Loucy (cell line): ENCODE measurements around the gene RAB44.

Experiments used
- H2AFZ ChIP-seq: fragments of 200-600 bp; sonication (generic); 2 replicates; pipeline ENCODE4 v1.6.0; 2016; ENCODE audit warnings: antibody characterized with exemption, mild to moderate bottlenecking, low read length, moderate library complexity
- H3F3A ChIP-seq: fragments of 200-600 bp; 2 replicates; pipeline ENCODE4 v1.6.0; 2016; ENCODE audit warnings: antibody characterized with exemption, low read depth, mild to moderate bottlenecking
- H3K27me3 ChIP-seq: fragments of 200-600 bp; sonication (generic); 2 replicates; pipeline ENCODE4 v1.6.1; 2014; ENCODE audit warnings: low read length, mild to moderate bottlenecking; ENCODE audit not compliant: insufficient read depth, poor library complexity, severe bottlenecking
- H3K36me3 ChIP-seq: fragments of 200-600 bp; sonication (generic); 2 replicates; pipeline ENCODE4 v1.6.1; 2016; ENCODE audit warnings: low read length; ENCODE audit not compliant: insufficient read depth
- H3K4me1 ChIP-seq: fragments of 200-600 bp; sonication (generic); 2 replicates; pipeline ENCODE4 v1.5.1; 2014; ENCODE audit warnings: low read length, mild to moderate bottlenecking; ENCODE audit not compliant: insufficient read depth, poor library complexity, severe bottlenecking
- H3K4me2 ChIP-seq: fragments of 200-600 bp; sonication (generic); 2 replicates; pipeline ENCODE4 v1.6.0; 2014; ENCODE audit warnings: antibody characterized with exemption, low read length, low read depth, mild to moderate bottlenecking; ENCODE audit not compliant: poor library complexity, severe bottlenecking
- H3K4me3 ChIP-seq: fragments of 200-600 bp; sonication (generic); 2 replicates; pipeline ENCODE4 v1.5.1; 2014; ENCODE audit warnings: low read length, mild to moderate bottlenecking, mixed read lengths; ENCODE audit not compliant: poor library complexity, severe bottlenecking
- H3K79me2 ChIP-seq: fragments of 200-600 bp; sonication (generic); 2 replicates; pipeline ENCODE4 v1.6.1; 2014; ENCODE audit warnings: low read length; ENCODE audit not compliant: insufficient read depth
- H3K9ac ChIP-seq: fragments of 200-600 bp; sonication (generic); 2 replicates; pipeline ENCODE4 v1.6.0; 2014; ENCODE audit warnings: mild to moderate bottlenecking, low read depth, low read length, moderate library complexity; ENCODE audit not compliant: poor library complexity, severe bottlenecking
- H3K9me2 ChIP-seq: fragments of 200-600 bp; sonication (generic); replicated peaks from 2 replicates; pipeline ENCODE4 v1.6.1; 2016; ENCODE audit warnings: low read depth, low read length, mixed read lengths
- H3K9me3 ChIP-seq: fragments of 200-600 bp; sonication (generic); 2 replicates; pipeline ENCODE4 v1.6.1; 2014; ENCODE audit warnings: mild to moderate bottlenecking, antibody characterized with exemption, low read length, low read depth; ENCODE audit not compliant: insufficient read depth
- H4K20me1 ChIP-seq: fragments of 200-600 bp; sonication (generic); 2 replicates; pipeline ENCODE4 v1.6.0; 2014; ENCODE audit warnings: antibody characterized with exemption, low read length, mild to moderate bottlenecking; ENCODE audit not compliant: insufficient read depth, poor library complexity, severe bottlenecking
- CTCF ChIP-seq: fragments of 200-600 bp; sonication (generic); conservative IDR thresholded peaks from 2 replicates; pipeline ENCODE4 v1.5.1; 2014; ENCODE audit warnings: mild to moderate bottlenecking, antibody characterized with exemption, low read length
- EZH2phosphoT487 ChIP-seq: fragments of 200-600 bp; IDR thresholded peaks from 2 replicates; pipeline ENCODE4 v1.6.1; 2018; ENCODE audit warnings: antibody characterized with exemption, mild to moderate bottlenecking, moderate library complexity, borderline replicate concordance

RAB44 gene

DNA sequence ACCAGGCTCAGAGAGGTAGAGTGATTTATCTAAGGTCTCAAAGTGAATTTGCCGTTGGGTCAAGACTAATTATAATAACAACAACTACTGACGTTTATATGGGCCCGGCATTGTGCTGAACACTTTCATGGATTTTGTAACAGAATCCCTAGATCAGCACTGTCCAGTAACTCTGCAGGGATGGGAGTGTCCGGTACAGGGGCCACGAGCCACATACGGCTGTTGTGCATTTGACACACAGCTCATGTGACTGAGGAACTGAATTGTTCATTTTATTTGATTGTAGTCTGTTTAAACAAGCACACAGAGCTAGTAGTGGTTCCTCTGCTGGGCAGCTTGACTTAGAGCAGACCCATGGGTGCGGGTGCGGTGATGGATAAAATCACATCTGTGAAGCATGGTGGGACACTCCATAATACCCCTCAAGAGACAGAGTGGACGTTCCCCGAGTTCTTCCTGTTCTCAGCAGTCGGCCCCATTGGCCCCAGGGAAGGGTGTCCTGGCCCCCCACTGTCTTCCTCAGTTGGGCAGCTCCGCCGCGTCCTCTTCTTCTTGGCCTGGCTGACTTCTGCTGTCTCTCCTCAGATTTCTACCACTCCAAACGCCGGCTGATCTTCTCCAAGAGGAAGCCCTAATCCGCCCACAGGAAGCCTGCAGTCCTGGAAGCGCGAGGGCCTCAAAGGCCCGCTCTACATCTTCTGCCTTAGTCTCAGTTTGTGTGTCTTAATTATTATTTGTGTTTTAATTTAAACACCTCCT, 12.3 kb upstream of the RAB44 start:
- Histone ChIP-seq H3K4me3 (no peak overlapping the region), H3K9me2 (no peaks in the 10 kb centered on the region), H3K9me3 (no peaks in the 10 kb centered on the region), H3K4me1 (peaks cover 25% of the 10 kb centered on the region), H3K4me2 (no peak overlapping the region), H3K9ac (no peak overlapping the region), H4K20me1 (no peaks in the 10 kb centered on the region), H3F3A (no peaks in the 10 kb centered on the region), H3K27me3 (no peaks in the 10 kb centered on the region), H2AFZ (no peak overlapping the region), H3K36me3 (peaks cover 6% of the 10 kb centered on the region; the same call in 1 of the 2 replicates), H3K79me2 (peaks cover 17% of the 10 kb centered on the region)
- TF ChIP-seq CTCF (no peak), EZH2phosphoT487 (no peak)

- Histone ChIP-seq H3K9me2 (no peaks in the 10 kb centered on the region), H3F3A (no peaks in the 10 kb centered on the region), H3K79me2 (peaks cover 17% of the 10 kb centered on the region; the same call in 1 of the 2 replicates), H3K4me1 (peaks cover 19% of the 10 kb centered on the region), H4K20me1 (no peaks in the 10 kb centered on the region), H3K4me3 (no peak overlapping the region), H3K9me3 (no peaks in the 10 kb centered on the region), H2AFZ (no peak overlapping the region), H3K4me2 (no peak overlapping the region), H3K27me3 (no peaks in the 10 kb centered on the region), H3K9ac (no peak overlapping the region), H3K36me3 (peaks cover 6% of the 10 kb centered on the region; the same call in 1 of the 2 replicates)
- no peak for TF ChIP-seq CTCF
- no peak for TF ChIP-seq EZH2phosphoT487
These were observed 11.5 kb upstream of the RAB44 start for GRCh38 chr6:36685926-36686667.

GRCh38 chr6:36686668-36687513, 10.7 kb upstream of the RAB44 start:
- no peak overlapping the region for H3K9ac ChIP-seq
- H3K79me2 ChIP-seq, result peaks cover 16% of the 10 kb centered on the region; the same call in 1 of the 2 replicates
- H4K20me1 ChIP-seq, result no peaks in the 10 kb centered on the region
- H3K4me1 ChIP-seq, result peaks cover 21% of the 10 kb centered on the region
- H3K4me2 ChIP-seq, result no peak overlapping the region
- peaks cover 6% of the 10 kb centered on the region; the same call in 1 of the 2 replicates for H3K36me3 ChIP-seq
- TF ChIP-seq EZH2phosphoT487 (no peak), CTCF (no peak)
- no peaks in the 10 kb centered on the region for H3F3A ChIP-seq
- H3K27me3 ChIP-seq, result no peaks in the 10 kb centered on the region
- no peak overlapping the region for H2AFZ ChIP-seq
- no peaks in the 10 kb centered on the region for H3K9me2 ChIP-seq
- no peak overlapping the region for H3K4me3 ChIP-seq
- H3K9me3 ChIP-seq, result no peaks in the 10 kb centered on the region
